ENCODE measurements around the gene PSMG1.

PSMG1 gene

DNA sequence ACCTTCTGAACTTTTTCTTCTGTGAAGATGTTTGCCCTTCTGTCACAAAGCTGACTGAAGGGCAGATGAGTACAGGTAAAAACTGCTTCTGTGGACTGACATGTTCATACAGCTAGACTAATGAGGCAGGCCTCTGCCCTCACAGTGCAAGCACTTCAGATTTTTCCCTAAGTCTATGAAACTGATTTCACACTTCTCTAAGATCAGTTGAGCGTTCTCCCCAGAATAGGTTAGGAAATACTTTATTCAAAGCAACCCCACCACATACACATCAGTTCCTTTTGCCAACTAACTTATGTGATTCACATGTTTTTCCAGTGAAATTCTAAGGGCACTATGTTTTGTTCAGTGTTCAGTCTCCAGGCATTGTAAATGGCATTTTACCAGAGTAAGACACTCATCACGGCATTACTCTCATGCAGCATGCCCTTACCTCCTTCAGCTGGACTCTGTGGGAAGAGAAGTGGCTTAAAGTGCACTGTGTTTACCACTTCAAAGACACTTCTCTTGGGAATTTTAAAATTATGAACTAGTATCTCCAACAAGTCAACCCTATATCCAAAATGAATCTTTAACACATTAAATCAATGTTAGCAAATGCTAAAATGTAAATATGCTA lies 5.4 kb upstream of the PSMG1 start:
- no peak overlapping the region for H3K4me3 ChIP-seq (ENCODE audit: low read length)
- DNase-seq (ENCODE audit: low read depth): no peak
- TF ChIP-seq, protein P1, sequence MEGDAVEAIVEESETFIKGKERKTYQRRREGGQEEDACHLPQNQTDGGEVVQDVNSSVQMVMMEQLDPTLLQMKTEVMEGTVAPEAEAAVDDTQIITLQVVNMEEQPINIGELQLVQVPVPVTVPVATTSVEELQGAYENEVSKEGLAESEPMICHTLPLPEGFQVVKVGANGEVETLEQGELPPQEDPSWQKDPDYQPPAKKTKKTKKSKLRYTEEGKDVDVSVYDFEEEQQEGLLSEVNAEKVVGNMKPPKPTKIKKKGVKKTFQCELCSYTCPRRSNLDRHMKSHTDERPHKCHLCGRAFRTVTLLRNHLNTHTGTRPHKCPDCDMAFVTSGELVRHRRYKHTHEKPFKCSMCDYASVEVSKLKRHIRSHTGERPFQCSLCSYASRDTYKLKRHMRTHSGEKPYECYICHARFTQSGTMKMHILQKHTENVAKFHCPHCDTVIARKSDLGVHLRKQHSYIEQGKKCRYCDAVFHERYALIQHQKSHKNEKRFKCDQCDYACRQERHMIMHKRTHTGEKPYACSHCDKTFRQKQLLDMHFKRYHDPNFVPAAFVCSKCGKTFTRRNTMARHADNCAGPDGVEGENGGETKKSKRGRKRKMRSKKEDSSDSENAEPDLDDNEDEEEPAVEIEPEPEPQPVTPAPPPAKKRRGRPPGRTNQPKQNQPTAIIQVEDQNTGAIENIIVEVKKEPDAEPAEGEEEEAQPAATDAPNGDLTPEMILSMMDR (conservative IDR thresholded peaks at IDR 0.05; ENCODE audit: low read depth, low read length): no peak

DNA sequence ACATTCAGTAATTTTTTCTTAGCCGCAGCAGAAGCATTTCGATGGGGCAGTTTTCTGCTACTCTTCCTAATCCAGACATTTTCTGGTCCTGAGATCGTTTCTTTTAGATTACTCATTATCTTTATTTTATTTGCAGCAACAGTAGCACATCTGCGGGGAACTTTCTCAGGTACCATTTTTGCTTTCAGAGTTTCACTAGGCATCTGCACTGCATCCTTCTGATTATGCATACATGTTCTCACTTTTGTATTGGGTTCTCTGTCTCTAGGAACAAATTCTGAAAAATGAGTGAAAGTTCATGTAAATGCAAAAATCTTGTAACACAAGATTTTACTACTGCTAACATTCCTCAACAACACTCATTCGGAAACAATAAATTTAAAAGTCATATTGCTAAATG lies 3.9 kb upstream of the PSMG1 start:
- no peak overlapping the region for H3K4me3 ChIP-seq (ENCODE audit: low read length)
- TF ChIP-seq, protein P1 (conservative IDR thresholded peaks at IDR 0.05; ENCODE audit: low read depth, low read length): no peak
- no peak for DNase-seq (ENCODE audit: low read depth)

DNA sequence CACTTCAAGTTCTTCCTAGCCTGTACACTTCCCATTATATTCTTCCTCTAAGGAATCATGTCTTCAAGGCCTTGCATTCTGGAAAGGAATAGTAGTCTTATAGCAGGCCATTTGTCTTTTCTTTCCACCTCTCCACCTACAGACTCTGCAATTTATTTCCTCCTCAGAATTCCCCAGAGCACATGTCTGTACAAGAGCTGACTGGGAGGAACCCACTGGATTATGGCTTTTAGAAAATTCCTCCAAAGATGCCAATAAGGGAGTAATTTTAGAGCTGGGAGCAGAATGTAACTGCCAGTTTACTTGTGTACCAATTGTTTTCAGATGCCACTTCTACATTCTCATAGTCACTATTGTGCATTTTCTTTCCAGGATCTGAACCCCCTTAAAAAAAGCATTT lies 3.4 kb upstream of the PSMG1 start:
- TF ChIP-seq, protein P1 (conservative IDR thresholded peaks at IDR 0.05; ENCODE audit: low read depth, low read length): no peak
- no peak for DNase-seq (ENCODE audit: low read depth)
- no peak overlapping the region for H3K4me3 ChIP-seq (ENCODE audit: low read length)

DNA sequence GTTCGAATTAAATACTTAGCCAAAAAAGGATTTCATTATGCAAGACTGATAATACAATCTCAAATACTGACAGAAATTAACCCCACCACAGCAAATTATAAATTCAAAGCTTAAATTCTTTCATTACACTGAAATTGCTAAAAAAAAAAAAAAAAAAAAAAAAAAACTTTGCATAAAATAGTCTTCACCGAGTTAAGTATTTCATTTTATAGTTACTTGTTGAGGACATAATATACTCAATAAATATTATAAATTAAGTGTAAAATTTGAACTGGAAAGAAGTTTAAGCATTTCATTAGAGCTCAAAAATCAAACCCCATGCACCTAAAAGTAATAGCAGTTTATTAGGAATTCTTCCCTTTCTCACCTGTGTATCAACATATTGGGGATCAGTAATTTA lies 1.9 kb upstream of the PSMG1 start:
- DNase-seq (ENCODE audit: low read depth): no peak
- H3K4me3 ChIP-seq (ENCODE audit: low read length): no peak overlapping the region
- TF ChIP-seq, protein P1 (conservative IDR thresholded peaks at IDR 0.05; ENCODE audit: low read depth, low read length): no peak

DNA sequence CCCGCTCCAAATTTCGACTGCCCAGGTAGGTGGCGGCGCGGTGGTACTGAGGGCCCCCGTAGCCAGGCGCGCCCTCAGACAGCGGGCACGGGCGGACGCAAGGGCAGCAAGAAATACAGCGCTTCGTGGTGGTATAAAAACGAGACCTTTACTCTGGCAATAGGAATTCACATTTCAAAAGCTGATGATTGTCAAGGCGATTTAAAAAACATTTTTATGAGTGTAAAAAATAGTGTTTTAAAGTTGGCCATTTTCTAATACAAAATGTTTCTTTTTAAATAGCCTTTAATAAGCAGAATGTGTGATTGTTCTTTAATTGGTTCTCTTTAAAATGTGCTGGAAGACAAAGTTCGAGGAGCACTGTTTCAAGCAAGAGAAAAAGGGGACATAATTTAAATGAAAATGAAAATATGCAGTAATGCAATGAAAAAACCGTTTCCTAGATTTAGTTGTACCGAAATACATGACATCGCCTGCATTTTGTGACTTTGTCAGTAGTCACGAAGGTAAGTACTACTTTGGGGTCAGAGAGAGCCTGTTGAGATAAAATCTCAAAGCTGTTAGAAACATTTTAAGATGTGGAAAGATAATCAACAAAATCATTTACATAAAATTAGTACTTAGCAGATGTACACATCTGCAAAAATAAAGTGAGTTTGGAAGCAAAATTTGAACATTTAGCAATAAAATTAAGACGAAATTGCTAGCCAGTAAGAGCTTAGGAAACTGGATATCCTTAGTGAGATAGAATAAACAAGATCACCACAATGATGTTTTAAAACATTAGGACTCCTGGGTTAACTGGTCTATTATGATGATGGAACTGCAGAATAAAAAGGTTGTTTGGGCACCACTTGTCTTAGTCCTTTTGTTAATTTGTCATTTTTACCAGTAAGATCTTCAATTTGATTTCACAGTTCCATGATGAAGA lies 1.1 kb upstream of the PSMG1 start:
- peak overlapping the region; percentile 75 for H3K4me3 ChIP-seq (ENCODE audit: low read length)
- no peak for DNase-seq (ENCODE audit: low read depth)
- TF ChIP-seq, protein P1 (conservative IDR thresholded peaks at IDR 0.05; ENCODE audit: low read depth, low read length): no peak

DNA sequence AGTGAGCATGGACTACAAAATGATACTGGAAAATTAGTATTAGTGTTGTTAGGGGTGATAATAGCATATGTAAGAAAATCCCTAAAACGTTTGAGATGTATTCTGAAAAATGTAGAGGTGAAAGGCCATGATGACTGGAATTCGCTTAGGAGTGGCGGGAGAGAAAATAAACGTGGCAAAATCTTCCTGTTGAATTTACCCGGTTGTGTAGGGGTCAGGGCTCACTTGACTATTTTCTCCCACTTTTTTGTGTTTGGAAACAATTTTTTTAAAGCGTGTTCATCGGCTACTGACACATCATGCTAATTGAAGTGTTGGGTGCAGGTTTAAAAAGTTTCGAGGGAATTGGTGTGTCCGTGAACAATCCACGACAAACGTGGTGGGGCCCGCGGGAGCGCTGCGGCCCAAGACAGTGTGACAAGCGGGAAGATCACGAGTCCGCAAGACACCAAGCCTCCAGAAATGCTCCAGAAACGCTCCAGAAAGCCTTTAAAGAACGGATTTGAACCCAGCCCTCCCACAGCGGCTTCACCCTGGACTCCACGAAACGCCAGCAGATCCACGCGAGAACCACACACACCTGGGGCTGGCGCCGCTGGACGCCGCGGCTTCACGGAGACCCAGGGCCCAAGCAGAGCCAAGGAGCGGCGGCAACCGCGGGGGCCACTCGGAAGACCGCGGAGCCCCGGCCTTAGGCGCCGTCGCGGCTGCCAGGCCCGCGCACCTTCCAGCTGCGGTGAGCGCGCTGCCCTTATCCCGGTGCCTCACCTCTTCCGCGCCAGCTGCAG lies 573 bp downstream of the PSMG1 start:
- peak overlapping the region; percentile 75 for H3K4me3 ChIP-seq (ENCODE audit: low read length)
- no peak for DNase-seq (ENCODE audit: low read depth)
- TF ChIP-seq, protein P1 (conservative IDR thresholded peaks at IDR 0.05; ENCODE audit: low read depth, low read length): no peak

Measured in retinal pigment epithelial cell (primary cell).